GM18861 (cell line): ENCODE results near the gene MAD1L1.

Experiments used
- ATAC-seq: cut with Tn5 transposase; IDR thresholded peaks from one replicate; pipeline ENCODE4 v1.9.1; 2021; ENCODE audit not compliant: unreplicated experiment

MAD1L1 gene

DNA sequence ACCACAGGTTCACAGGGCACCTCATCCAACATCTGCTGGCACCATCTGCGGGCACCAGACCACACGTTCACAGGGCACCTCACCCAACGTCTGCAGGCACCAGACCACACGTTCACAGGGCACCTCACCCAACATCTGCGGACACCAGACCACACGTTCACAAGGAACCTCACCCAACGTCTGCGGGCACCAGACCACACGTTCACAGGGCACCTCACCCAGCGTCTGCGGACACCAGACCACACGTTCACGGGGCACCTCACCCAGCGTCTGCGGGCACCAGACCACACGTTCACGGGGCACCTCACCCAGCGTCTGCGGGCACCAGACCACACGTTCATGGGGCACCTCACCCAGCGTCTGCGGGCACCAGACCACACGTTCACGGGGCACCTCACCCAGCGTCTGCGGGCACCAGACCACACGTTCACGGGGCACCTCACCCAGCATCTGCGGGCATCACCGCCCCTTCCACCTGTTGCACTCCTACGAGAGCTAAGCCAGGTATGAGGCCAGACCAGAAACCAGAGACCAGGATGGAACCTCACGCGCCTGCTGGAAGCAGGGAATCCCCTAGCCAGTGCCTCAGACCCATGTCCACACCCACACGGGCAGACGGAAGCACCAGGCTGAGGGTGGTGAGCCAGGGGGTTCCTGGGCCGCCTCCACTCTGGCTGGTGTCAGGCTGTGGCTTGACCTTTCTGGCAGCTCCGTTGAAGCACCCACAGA lies 182.8 kb downstream of the MAD1L1 start:
- ATAC-seq, result no peak

DNA sequence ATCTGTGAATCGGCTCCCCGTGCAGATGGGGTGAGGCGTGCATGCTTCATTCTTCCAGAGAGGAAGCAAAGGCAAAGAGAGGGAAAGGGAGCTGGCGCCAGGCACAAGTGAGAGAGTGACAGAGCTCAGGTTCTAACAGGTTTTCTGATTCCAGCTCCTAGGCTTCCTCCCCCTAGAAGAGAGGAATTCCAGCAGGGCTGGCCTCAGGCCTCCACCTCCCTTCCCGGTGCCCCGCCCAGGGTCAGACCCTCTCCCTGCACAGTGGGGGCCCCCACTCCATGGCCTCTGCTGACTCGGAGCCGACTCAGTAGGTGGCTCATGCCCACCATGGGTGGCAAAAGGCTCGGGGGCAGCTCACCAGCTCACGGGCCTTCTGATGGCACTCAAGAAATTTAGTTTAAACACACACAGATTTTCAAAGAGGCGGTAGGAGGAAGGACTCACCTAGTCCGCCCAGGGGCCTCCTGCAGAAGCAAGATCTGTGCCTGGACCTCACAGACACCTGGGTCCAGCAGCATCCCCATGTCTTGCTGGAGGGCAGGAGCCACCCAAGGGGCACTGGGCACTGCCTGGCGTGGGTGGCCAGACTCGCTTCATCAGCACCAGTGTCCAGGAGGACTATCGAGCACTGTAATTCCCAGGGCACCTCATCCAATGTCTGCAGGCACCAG lies 183.5 kb downstream of the MAD1L1 start:
- no peak for ATAC-seq

- no peak for ATAC-seq
Measured at GRCh38 chr7:2048531-2048930, 184.2 kb downstream of the MAD1L1 start.

GRCh38 chr7:2048006-2048405 lies 184.7 kb downstream of the MAD1L1 start:
- no peak for ATAC-seq

DNA sequence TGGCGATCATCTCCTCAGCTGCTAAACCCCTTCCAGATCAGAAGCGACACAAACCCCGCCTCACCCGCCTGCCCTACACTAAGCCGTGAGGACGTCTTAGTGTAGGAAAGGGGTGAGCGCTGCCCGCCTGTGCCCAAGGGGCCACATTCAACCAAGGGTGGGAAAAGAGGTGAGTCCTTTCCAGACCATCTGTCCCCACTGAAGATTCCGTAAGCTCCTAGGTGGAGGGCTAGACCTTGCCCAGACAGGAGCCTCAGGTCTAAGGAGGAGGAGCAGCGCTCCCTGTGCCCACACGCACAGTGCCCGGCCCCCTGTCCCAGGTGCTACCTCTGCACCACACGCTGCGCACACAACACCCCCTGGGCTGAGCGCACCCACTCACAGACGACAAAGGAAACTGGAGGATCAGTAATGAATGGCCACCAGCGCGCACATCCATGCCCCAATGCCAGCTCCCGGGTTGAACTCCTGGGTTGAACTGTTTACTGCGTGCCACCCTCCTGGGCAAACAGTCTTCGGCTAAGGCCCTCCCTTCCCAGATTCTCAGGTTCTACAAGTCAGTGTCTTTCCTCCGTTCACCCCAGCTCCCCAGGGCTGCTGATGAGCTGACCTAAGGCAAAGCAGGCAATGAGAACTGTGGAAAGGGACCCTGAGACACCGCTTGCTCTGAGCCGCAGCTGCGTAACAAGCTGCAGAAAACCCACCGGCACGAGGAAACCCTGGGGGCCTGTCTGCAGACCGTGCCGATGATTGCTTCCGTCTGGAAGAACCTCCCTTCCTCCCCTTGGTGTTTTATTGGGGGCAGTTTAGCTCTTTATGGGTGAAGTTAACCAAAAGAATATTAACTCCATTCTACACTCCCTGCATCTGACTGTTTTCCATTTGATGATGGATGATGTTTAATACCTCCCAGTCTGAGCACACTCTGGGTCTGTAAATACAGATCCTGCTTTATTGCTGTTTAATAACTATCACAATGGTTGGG lies 185.9 kb downstream of the MAD1L1 start:
- no peak for ATAC-seq

DNA sequence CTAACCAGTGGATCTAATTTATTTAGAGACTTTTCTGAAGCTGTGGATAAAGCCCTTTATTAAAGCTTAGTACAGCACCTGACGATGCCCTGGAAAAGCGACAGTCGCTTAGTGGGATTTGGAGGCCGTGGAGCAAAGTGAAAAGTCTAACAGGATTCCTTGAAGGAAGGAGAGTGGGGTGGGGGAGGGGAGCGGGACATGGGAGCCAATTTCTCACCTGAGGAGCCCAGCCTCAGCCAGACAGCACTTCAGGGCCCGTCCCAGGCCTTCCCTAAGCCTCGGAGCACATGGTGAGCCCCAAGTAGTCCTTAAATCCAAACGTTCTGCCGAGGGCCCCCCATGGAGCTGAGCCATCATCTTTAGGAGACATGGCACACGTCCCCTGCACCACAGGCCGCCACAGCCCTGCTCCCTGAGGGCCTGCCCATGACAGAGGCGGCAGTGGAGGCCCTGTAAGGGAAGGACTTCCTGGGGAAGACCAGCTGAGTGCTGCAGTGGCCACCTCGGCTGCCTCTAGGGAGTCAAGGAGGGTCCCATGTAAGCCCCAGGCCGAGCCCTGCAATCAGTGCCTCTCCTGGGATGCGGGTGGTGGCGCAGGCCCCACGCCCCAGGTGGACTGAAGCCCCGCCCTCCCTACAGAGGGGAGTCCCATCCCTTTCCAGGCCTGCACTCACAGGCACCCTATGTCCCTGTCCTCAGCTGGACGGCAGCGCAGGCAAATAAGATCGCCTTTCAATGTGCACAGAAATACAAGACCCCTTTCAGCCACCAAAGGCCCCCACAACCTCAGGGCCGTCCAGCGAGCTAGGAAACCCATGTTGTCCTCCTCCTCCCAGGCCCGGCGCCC lies 187.0 kb downstream of the MAD1L1 start:
- no peak for ATAC-seq

GRCh38 chr7:2044883-2045471 lies 187.8 kb downstream of the MAD1L1 start:
- no peak for ATAC-seq

GRCh38 chr7:2044311-2044882 lies 188.3 kb downstream of the MAD1L1 start:
- no peak for ATAC-seq

- no peak for ATAC-seq
Measured at GRCh38 chr7:2043316-2044039, 189.3 kb downstream of the MAD1L1 start.

- ATAC-seq, result no peak
Measured at GRCh38 chr7:2042650-2043049, 190.1 kb downstream of the MAD1L1 start.

DNA sequence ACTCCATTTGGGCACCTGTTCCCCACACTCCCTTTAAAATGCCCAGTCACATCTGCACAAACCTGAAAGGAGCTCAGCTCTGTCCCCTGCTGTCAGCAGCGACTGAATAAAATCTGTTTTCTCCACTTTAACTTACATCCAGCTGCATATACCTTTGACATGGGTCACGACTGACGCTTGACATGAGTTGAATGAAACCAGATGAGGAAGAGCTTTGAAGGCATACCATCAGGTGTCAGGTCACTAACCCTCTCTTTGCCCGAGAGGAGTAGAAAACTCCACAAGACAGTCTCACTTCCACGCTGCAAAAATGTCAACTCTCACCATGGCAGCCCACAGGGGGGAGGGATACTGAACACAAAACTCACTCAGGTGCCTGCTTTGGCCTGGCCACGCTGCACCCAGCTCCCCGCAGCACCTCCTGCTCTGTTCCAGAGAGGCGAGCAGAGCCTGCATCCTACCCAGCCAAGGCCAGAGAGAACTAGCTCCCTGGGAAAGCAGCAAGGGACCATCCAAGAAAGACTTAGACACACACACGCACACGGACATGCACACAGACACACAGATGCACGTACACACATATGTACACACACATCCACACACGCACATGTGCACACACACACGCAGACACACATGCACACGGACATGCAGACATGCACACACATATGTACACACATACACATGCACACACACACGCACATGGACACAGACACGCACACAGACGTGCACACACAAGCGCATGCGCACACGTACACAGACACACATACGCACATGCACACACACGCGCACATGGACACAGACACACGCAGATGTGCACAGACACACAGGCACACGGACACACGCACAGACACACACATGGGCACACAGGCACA lies 191.0 kb downstream of the MAD1L1 start:
- no peak for ATAC-seq

DNA sequence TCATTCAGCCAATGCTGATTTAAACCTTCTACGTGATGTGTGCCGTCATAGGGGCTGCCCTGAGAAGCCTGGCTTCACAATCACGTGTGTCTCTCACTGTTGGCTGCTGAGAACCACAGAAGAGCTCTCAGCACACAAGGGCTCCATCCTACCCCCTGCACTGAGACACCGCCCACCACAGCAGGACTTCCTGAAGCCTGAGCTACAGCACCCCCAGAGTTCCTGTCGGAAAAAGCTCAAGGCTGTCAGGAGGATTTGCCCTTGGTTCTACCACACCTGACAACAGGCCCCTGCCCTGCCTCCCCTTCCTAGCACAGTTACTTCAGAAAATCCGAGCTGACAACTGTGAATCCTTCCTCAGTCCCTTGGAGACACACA lies 191.9 kb downstream of the MAD1L1 start:
- ATAC-seq, result no peak

DNA sequence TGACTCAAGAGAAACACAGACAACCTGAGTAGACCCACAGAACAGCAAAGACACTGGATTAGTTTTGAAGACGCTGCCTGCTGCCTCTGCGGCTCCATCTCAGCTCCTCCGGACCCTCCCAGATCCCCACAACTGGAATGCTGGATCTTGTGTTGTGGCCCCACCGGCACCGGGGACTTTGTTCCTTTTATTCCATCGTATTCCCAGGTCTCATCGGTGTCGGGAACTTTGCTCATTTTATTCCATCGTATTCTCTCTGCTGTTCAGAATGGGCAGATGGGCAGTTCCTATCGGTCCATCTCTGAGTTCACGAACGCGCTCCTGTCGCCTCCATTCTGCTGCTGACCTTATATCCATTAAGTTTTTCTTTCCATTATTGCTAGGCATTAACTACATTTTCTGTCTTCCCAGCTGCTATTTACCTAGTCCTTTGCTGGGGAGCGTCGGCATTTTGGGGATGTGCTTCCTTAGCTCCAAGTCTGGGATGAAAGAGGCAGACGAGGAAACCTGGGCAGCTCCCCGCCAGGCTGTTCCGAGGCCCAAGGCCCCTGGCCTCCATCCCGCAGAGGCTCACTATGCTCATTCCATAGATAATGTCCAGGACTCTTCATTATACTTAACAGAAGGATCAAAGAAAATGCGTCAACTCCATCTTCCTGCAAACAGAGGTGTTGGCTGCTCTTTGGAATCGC lies 192.4 kb downstream of the MAD1L1 start:
- no peak for ATAC-seq

- no peak for ATAC-seq
Measured at GRCh38 chr7:2038931-2039728, 193.6 kb downstream of the MAD1L1 start.

GRCh38 chr7:2037808-2038522 lies 194.8 kb downstream of the MAD1L1 start:
- ATAC-seq, result no peak

GRCh38 chr7:2037301-2037807 lies 195.4 kb downstream of the MAD1L1 start:
- no peak for ATAC-seq
